ENCODE data around the gene MOK.

Gene MOK

DNA sequence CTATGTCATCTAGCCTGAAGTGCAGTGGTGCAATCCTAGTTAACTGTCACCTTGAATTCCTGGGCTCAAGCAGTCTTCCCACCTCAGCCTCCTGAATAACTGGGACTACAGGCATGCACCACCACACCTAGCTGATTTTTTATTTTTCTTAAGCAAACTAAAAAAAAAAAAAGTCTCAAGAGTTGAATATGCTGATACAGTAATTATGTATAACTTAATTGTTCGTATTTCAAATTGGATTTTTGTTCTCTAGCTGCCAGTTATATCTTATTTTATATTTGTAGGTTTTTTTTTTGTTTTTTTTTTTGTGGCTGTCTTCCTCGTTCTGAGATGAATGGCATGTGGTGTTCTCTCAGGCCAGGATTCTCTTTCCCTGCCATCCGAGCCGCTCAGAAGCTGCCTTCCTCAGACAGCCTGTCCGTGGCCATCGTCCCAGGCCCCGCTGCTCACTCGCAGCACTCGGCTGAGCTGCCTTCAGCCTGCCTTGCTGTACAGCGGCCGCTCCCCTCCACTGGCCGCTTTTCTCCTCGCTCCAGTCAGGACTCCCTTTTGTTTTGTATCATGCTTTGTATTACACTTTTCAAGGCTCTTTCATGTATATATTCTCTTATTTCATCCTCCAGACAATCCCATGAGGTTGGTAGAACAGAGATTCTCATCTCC is 112.0 kb downstream of the MOK start:
- Histone ChIP-seq H3K27ac (no peak overlapping the region), H3K27me3 (ENCODE audit: insufficient read depth, low read depth, severe bottlenecking) (no peaks in the 10 kb centered on the region), H3K4me3 (ENCODE audit: low read depth, low read length) (no peak overlapping the region), H3K36me3 (peaks cover 23% of the 10 kb centered on the region), H3K9me3 (ENCODE audit: severe bottlenecking) (no peaks in the 10 kb centered on the region)
- DNase-seq, result no peak
- TF ChIP-seq, protein P1, sequence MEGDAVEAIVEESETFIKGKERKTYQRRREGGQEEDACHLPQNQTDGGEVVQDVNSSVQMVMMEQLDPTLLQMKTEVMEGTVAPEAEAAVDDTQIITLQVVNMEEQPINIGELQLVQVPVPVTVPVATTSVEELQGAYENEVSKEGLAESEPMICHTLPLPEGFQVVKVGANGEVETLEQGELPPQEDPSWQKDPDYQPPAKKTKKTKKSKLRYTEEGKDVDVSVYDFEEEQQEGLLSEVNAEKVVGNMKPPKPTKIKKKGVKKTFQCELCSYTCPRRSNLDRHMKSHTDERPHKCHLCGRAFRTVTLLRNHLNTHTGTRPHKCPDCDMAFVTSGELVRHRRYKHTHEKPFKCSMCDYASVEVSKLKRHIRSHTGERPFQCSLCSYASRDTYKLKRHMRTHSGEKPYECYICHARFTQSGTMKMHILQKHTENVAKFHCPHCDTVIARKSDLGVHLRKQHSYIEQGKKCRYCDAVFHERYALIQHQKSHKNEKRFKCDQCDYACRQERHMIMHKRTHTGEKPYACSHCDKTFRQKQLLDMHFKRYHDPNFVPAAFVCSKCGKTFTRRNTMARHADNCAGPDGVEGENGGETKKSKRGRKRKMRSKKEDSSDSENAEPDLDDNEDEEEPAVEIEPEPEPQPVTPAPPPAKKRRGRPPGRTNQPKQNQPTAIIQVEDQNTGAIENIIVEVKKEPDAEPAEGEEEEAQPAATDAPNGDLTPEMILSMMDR (IDR thresholded peaks at IDR 0.05; ENCODE audit: low read depth, low read length), result no peak

DNA sequence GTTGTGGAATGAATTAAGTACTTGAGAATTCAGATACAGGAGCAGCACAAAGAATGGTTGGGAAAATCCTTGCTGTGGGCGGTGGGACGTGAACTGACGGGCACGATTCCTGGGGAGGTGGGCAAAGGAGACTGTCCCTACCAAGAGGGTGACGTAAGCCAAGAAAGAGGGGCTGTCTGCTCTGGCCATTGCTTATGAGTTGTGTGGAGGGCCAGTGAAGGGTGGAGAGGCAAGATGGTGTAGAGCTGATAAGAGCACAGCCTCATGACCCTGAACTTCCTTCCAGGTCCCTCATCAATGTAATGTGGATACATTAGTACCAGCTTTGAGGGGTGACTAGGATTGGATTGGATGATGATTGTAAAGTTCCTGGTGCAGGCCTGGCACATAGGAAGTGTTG is 115.1 kb downstream of the MOK start:
- no peak for DNase-seq
- no peak overlapping the region for H3K27ac ChIP-seq
- TF ChIP-seq, protein P1 (IDR thresholded peaks at IDR 0.05; ENCODE audit: low read depth, low read length), result no peak

DNA sequence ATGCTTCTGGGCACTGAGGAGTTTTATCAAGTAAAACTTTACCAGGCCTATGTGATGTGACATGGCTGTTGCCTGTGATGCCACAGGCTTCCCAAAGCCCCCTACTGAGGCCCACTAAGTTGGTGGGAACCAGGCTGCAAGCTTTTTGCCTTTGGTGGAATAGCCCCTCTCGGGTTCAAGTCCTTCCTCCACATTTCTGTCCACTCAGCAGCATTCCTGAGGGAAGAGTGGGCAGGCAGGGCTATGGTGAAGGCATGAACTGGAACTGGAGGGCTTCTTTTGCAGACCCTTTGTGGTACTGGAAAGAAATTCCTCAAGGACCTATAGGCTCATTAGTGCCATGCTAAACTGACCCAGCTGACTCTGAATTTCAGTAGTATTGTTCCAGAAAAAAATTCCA is 116.8 kb downstream of the MOK start:
- no peak for DNase-seq
- no peak overlapping the region for H3K27ac ChIP-seq

More for the DNA sequence above, 115.1 kb downstream of the MOK start:
- H3K4me3 ChIP-seq (ENCODE audit: low read depth, low read length), result no peak overlapping the region
- H3K27me3 ChIP-seq (ENCODE audit: insufficient read depth, low read depth, severe bottlenecking), result no peaks in the 10 kb centered on the region
- peaks cover under 1% of the 10 kb centered on the region; the same call in 1 of the 2 replicates for H3K36me3 ChIP-seq
- H3K9me3 ChIP-seq (ENCODE audit: severe bottlenecking), result no peaks in the 10 kb centered on the region

DNA sequence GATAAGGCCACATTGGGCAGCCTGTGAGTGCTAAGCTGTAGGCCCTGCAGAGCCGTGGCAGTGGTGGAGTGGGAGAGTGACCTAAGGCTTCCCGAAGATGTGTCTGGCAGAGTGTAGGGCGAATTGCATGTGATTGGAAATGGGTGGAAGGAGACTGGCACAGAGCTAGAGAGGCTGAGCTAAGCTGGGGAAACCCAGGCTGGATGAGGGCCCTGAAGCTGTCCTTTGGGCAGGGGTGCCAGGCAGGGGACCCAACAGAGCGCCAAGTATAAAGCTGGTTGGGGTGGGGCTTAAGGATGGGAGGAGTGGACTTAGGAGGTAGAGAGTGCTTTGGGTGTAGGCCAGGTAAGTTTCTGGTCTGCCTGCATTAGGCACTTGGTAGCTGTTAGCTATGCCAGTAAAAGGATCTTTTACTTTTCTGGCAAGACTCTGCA is 117.4 kb downstream of the MOK start:
- Histone ChIP-seq H3K36me3 (no peaks in the 10 kb centered on the region), H3K9me3 (ENCODE audit: severe bottlenecking) (no peaks in the 10 kb centered on the region), H3K27ac (no peak overlapping the region), H3K4me3 (ENCODE audit: low read depth, low read length) (no peak overlapping the region), H3K27me3 (ENCODE audit: insufficient read depth, low read depth, severe bottlenecking) (no peaks in the 10 kb centered on the region)
- TF ChIP-seq, protein P1 (IDR thresholded peaks at IDR 0.05; ENCODE audit: low read depth, low read length), result no peak
- no peak for DNase-seq

More for the DNA sequence above, 116.8 kb downstream of the MOK start:
- no peaks in the 10 kb centered on the region for H3K36me3 ChIP-seq
- no peaks in the 10 kb centered on the region for H3K9me3 ChIP-seq (ENCODE audit: severe bottlenecking)
- TF ChIP-seq, protein P1 (IDR thresholded peaks at IDR 0.05; ENCODE audit: low read depth, low read length), result no peak
- H3K4me3 ChIP-seq (ENCODE audit: low read depth, low read length), result no peak overlapping the region
- H3K27me3 ChIP-seq (ENCODE audit: insufficient read depth, low read depth, severe bottlenecking), result no peaks in the 10 kb centered on the region

DNA sequence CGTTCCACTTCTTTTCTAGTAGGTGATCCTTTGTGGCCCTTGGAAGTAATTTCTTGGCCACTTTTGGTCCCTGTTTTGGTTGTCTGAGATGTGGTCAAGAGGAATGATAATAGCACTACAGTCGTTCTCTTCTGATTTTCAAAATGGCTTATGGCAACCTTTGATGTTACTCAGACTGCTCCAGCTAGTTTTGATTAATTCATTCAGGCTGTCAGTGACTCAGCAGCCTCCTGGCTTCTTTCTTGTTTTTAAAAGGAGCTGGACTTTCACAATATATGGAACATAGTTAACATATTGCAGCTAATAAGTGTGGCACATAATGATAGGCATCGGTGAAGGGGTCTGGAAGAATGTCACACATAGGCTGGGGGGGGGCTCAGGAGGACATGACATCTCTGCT is 117.9 kb downstream of the MOK start:
- TF ChIP-seq, protein P1 (IDR thresholded peaks at IDR 0.05; ENCODE audit: low read depth, low read length), result no peak
- Histone ChIP-seq H3K4me3 (ENCODE audit: low read depth, low read length) (no peak overlapping the region), H3K9me3 (ENCODE audit: severe bottlenecking) (no peaks in the 10 kb centered on the region), H3K27me3 (ENCODE audit: insufficient read depth, low read depth, severe bottlenecking) (no peaks in the 10 kb centered on the region), H3K36me3 (no peaks in the 10 kb centered on the region), H3K27ac (no peak overlapping the region)
- DNase-seq, result no peak

DNA sequence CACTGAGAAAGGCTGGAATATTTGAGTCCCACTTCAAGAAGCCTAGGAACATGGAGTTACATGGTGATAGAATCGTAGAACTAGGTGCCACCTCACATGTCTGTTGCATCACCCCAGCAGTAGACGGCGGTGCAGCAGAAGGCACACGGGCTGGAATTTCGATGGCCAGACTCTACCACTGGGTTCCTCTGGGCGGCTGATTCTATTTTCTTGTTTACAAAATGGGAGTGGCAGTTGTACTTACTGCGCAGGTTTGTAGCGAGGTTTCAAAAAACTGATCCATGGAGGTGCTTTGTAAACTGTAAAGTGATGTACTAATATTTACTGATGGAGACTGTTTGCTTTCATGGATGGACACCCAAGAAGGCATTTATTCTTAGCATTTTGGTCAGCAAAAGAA is 119.6 kb downstream of the MOK start:
- TF ChIP-seq, protein P1 (IDR thresholded peaks at IDR 0.05; ENCODE audit: low read depth, low read length), result no peak

More for the DNA sequence above, 119.6 kb downstream of the MOK start:
- H3K9me3 ChIP-seq (ENCODE audit: severe bottlenecking), result no peaks in the 10 kb centered on the region
- H3K27ac ChIP-seq, result no peak overlapping the region
- DNase-seq, result no peak
- H3K36me3 ChIP-seq, result no peaks in the 10 kb centered on the region
- H3K27me3 ChIP-seq (ENCODE audit: insufficient read depth, low read depth, severe bottlenecking), result no peaks in the 10 kb centered on the region
- H3K4me3 ChIP-seq (ENCODE audit: low read depth, low read length), result no peak overlapping the region
